CD4-positive, CD25-positive, alpha-beta regulatory T cell (primary cell): ENCODE measurements around the gene TPST2. TPM values are rescaled to one million over a fixed set of nuclear protein-coding genes. Genes with fewer than 3 reads are reported as not detected.

ENCODE experiments used
- ATAC-seq, 2 donors: fragments of 150-1000 bp; cut with Tn5 transposase; one replicate each; pipeline ENCODE4 v1.10.0; 2021; ENCODE audit warnings: low read depth in 2 of 2, moderate number of reproducible peaks in 2 of 2, moderate library complexity in 1 of 2
- DNase-seq, 3 donors: peaks; one replicate each; pipeline versions ENCODE4 v3.0.0 to v3.0.0-alpha.2; 2012 to 2022; ENCODE audit warnings: mixed read lengths in 1 of 3
- H3K27ac ChIP-seq: one replicate; pipeline ENCODE4 v1.7.0; 2013; ENCODE audit warnings: mild to moderate bottlenecking, low read length; ENCODE audit not compliant: insufficient read depth, poor library complexity, severe bottlenecking
- H3K27me3 ChIP-seq: one replicate; pipeline ENCODE4 v1.7.0; 2013; ENCODE audit warnings: low read length; ENCODE audit not compliant: control insufficient read depth, insufficient read depth
- H3K36me3 ChIP-seq: one replicate; pipeline ENCODE4 v1.7.0; 2013; ENCODE audit warnings: mild to moderate bottlenecking, low read length, moderate library complexity; ENCODE audit not compliant: control insufficient read depth, insufficient read depth
- H3K4me1 ChIP-seq: 2 replicates; pipeline ENCODE4 v1.7.0; 2013; ENCODE audit warnings: mild to moderate bottlenecking, low read length; ENCODE audit not compliant: insufficient read depth, control insufficient read depth, poor library complexity, severe bottlenecking
- H3K4me3 ChIP-seq: one replicate; pipeline ENCODE4 v1.7.0; 2013; ENCODE audit warnings: low read depth, mild to moderate bottlenecking, low read length, moderate library complexity
- H3K9me3 ChIP-seq, 2 experiments: 1 replicate in 1 of 2; 2 replicates in 1 of 2; pipeline ENCODE4 v1.7.0; 2013; ENCODE audit warnings: low read length in 2 of 2, mild to moderate bottlenecking in 1 of 2, moderate library complexity in 1 of 2; ENCODE audit not compliant: control insufficient read depth in 2 of 2
- H3K27ac Mint-ChIP-seq, 3 donors: one replicate each; pipeline ENCODE4 v1.8.0; 2020 to 2022; ENCODE audit warnings: mild to moderate bottlenecking in 3 of 3, mixed read lengths in 3 of 3, moderate library complexity in 2 of 3
- H3K27me3 Mint-ChIP-seq: one replicate; pipeline ENCODE4 v1.8.0; 2022; ENCODE audit warnings: mild to moderate bottlenecking, mixed read lengths
- H3K36me3 Mint-ChIP-seq: one replicate; pipeline ENCODE4 v1.8.0; 2020; ENCODE audit warnings: mixed read lengths
- H3K4me1 Mint-ChIP-seq, 4 donors: one replicate each; pipeline ENCODE4 v1.8.0; 2020 to 2022; ENCODE audit warnings: mixed read lengths in 4 of 4, mild to moderate bottlenecking in 1 of 4
- H3K4me3 Mint-ChIP-seq, 4 donors: one replicate each; pipeline ENCODE4 v1.8.0; 2020 to 2022; ENCODE audit warnings: mild to moderate bottlenecking in 4 of 4, mixed read lengths in 4 of 4, moderate library complexity in 3 of 4
- H3K9me3 Mint-ChIP-seq, 7 donors: one replicate each; pipeline ENCODE4 v1.8.0; 2020 to 2022; ENCODE audit warnings: mixed read lengths in 7 of 7, mild to moderate bottlenecking in 3 of 7, moderate library complexity in 2 of 7
- polyA plus RNA-seq, 4 donors: library from polyadenylated mRNA; unstranded; fragments of 300-500 nt; fragmentation: Illumina TruSeq; gene quantifications; one replicate each; pipeline ENCODE4 v1.2.3, GENCODE V29; 2021
- total RNA-seq: library from RNA; stranded (reverse); gene quantifications from one replicate; pipeline ENCODE4 v1.2.3, GENCODE V29; 2022

Gene TPST2
- total and polyA plus RNA-seq, 5 donors from 2014 or later, result 36.0 to 64.6 (median 55.0) TPM

DNA sequence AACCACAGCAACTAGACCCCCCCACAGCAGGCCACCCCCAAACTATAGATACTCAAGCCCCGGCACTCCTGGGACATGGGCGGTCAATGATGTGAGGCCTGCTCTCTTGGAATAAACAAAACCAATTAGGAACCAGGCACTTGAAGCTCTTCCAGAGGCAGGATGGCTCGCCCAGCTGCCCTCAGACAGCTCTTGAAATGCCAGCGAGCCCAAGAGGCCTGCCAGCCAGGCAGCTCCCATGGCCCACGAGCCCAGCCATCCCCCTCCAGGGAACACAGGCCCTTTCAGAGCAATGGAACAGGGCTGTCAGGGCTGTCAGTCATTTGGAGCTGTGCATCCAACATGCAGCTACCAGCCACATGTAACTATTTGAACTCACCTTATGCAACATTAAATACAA, 43.6 kb downstream of the TPST2 start:
- H3K4me3 ChIP-seq, result no peak overlapping the region
- no peaks in the 10 kb centered on the region for H3K27me3 Mint-ChIP-seq
- peak overlapping the region in 2 of 3 donors; percentile 86 to 88 for H3K27ac Mint-ChIP-seq
- no peak for DNase-seq
- no peak overlapping the region for H3K4me3 Mint-ChIP-seq
- no peaks in the 10 kb centered on the region for H3K9me3 ChIP-seq
- no peaks in the 10 kb centered on the region for H3K9me3 Mint-ChIP-seq
- peaks cover 3% of the 10 kb centered on the region for H3K4me1 ChIP-seq
- peaks cover 8% of the 10 kb centered on the region for H3K36me3 Mint-ChIP-seq
- H3K36me3 ChIP-seq, result peaks cover 7% of the 10 kb centered on the region
- H3K27ac ChIP-seq, result no peak overlapping the region
- H3K27me3 ChIP-seq, result no peaks in the 10 kb centered on the region
- ATAC-seq, result no peak
- H3K4me1 Mint-ChIP-seq, result peaks cover 0 to 34% (median 11%) of the 10 kb centered on the region in 4 donors

DNA sequence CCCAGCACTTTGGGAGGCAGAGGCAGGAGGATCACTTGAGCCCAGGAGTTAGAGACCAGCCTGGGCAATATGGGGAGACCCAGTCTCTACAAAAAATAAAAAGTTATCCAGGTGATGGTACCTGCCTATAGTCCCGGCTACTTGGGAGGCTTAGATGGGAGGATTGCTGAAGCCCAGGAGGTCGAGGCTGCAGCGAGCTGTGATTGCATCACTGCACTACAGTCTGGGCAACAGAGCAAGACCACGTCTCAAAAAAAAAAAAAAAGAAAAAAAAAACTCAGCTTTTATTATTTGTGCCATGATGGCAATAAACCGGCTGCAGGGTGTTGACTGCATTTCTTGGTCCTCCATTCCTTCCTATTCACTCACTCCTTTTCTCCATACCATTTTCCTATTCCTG, 44.1 kb downstream of the TPST2 start:
- DNase-seq (no peak), ATAC-seq (no peak)
- Mint-ChIP-seq H3K36me3 (peaks cover 8% of the 10 kb centered on the region), H3K4me1 (peaks cover 0 to 33% (median 11%) of the 10 kb centered on the region in 4 donors), H3K27me3 (no peaks in the 10 kb centered on the region), H3K9me3 (no peaks in the 10 kb centered on the region), H3K27ac (no peak overlapping the region), H3K4me3 (no peak overlapping the region)
- Histone ChIP-seq H3K4me1 (peaks cover 3% of the 10 kb centered on the region), H3K9me3 (no peaks in the 10 kb centered on the region), H3K27me3 (no peaks in the 10 kb centered on the region), H3K4me3 (no peak overlapping the region), H3K27ac (no peak overlapping the region), H3K36me3 (peaks cover 10% of the 10 kb centered on the region)

- H3K9me3 Mint-ChIP-seq, result no peaks in the 10 kb centered on the region
- Histone ChIP-seq H3K4me1 (peaks cover 3% of the 10 kb centered on the region), H3K36me3 (peaks cover 14% of the 10 kb centered on the region), H3K27ac (no peak overlapping the region), H3K27me3 (no peaks in the 10 kb centered on the region), H3K9me3 (no peaks in the 10 kb centered on the region), H3K4me3 (no peak overlapping the region)
- H3K27me3 Mint-ChIP-seq, result no peaks in the 10 kb centered on the region
- ATAC-seq (no peak), DNase-seq (no peak)
- H3K27ac Mint-ChIP-seq, result no peak overlapping the region
- H3K4me3 Mint-ChIP-seq, result no peak overlapping the region
- peaks cover 12% of the 10 kb centered on the region for H3K36me3 Mint-ChIP-seq
- H3K4me1 Mint-ChIP-seq, result peaks cover 0 to 33% (median 11%) of the 10 kb centered on the region in 4 donors
These were observed 44.5 kb downstream of the TPST2 start for GRCh38 chr22:26545385-26545784.

GRCh38 chr22:26544489-26544888, 45.4 kb downstream of the TPST2 start:
- H3K9me3 Mint-ChIP-seq, result no peaks in the 10 kb centered on the region
- DNase-seq (no peak), ATAC-seq (no peak)
- Histone ChIP-seq H3K4me1 (peaks cover 3% of the 10 kb centered on the region), H3K36me3 (peaks cover 21% of the 10 kb centered on the region), H3K27ac (no peak overlapping the region), H3K27me3 (no peaks in the 10 kb centered on the region), H3K4me3 (no peak overlapping the region), H3K9me3 (no peaks in the 10 kb centered on the region)
- H3K36me3 Mint-ChIP-seq, result peaks cover 11% of the 10 kb centered on the region
- H3K27ac Mint-ChIP-seq, result peak overlapping the region in 2 of 3 donors; percentile 25 to 41
- no peaks in the 10 kb centered on the region for H3K27me3 Mint-ChIP-seq
- no peak overlapping the region for H3K4me3 Mint-ChIP-seq
- H3K4me1 Mint-ChIP-seq, result peaks cover 0 to 30% (median 10%) of the 10 kb centered on the region in 4 donors

- Mint-ChIP-seq H3K27ac (no peak overlapping the region), H3K4me1 (peaks cover 0 to 23% (median 10%) of the 10 kb centered on the region in 4 donors), H3K4me3 (no peak overlapping the region), H3K9me3 (no peaks in the 10 kb centered on the region), H3K36me3 (peaks cover 21% of the 10 kb centered on the region), H3K27me3 (no peaks in the 10 kb centered on the region)
- Histone ChIP-seq H3K4me1 (peaks cover 3% of the 10 kb centered on the region), H3K9me3 (no peaks in the 10 kb centered on the region), H3K27me3 (no peaks in the 10 kb centered on the region), H3K27ac (no peak overlapping the region), H3K36me3 (peaks cover 29% of the 10 kb centered on the region), H3K4me3 (no peak overlapping the region)
- DNase-seq (peak in 1 of 3 donors; percentile 33), ATAC-seq (peak in 1 of 2 donors; percentile 24)
These were observed 47.1 kb downstream of the TPST2 start for GRCh38 chr22:26542831-26543230.

DNA sequence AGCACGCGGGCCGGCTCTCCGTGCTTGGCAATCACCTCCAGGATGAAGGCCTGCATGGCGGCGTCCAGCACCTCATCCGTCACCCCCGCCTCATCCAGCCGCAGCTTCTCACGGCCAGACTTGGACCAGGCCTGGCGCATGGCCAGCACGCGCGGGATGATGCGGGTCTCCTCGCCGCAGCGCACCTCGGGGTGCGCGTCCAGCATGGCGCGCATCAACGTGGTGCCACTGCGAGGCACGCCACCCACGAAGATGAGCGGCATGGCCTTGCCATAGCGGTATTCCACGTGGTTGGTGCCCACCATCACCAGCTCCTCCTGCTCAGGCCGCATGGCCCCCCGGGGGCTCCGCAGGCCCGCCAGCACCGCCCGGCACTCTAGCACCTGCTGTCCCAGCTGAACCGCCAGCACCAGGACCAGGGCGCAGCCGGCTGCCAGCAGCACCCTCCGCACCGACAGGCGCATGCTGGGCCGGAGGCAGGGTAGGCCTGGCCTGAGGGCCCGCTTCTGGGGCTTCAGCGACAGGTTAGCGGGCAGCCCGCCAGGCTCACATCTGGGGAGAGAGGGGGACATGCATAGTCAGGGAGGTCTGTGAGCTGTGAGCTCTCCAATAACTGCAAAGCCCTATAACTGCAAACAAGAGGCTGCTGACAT, 48.6 kb downstream of the TPST2 start:
- peaks cover 38% of the 10 kb centered on the region for H3K36me3 ChIP-seq
- no peaks in the 10 kb centered on the region for H3K27me3 Mint-ChIP-seq
- peaks cover 0 to 12% (median 3%) of the 10 kb centered on the region in 4 donors for H3K4me1 Mint-ChIP-seq
- no peak overlapping the region for H3K4me3 ChIP-seq
- ATAC-seq (no peak), DNase-seq (no peak)
- peaks cover 3% of the 10 kb centered on the region for H3K4me1 ChIP-seq
- H3K9me3 ChIP-seq, result no peaks in the 10 kb centered on the region
- no peaks in the 10 kb centered on the region for H3K27me3 ChIP-seq
- H3K4me3 Mint-ChIP-seq, result no peak overlapping the region
- peaks cover 27% of the 10 kb centered on the region for H3K36me3 Mint-ChIP-seq
- H3K27ac ChIP-seq, result no peak overlapping the region
- no peak overlapping the region for H3K27ac Mint-ChIP-seq
- H3K9me3 Mint-ChIP-seq, result no peaks in the 10 kb centered on the region

DNA sequence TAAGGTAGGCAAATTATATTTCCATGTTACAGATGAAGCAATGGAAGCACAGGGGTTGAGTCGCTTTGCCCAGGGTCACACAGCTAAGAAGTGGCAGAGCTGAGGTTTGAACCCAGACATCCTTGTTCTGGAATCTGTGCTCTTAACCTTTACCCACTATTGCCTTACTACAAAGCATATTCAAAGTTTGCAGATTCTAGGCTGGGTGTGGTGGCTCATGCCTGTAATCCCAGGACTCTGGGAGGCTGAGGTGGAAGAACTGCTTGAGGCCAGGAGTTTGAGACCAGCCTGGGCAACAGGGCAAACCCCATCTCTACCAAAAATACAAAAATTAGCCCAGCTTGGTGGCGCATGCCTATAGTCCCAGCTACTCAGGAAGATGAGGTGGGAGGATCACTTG, 49.8 kb downstream of the TPST2 start:
- Histone ChIP-seq H3K27me3 (no peaks in the 10 kb centered on the region), H3K27ac (no peak overlapping the region), H3K4me1 (peaks cover 3% of the 10 kb centered on the region), H3K9me3 (no peaks in the 10 kb centered on the region), H3K36me3 (peaks cover 44% of the 10 kb centered on the region), H3K4me3 (no peak overlapping the region)
- ATAC-seq (no peak), DNase-seq (no peak)
- H3K4me3 Mint-ChIP-seq, result no peak overlapping the region
- H3K27me3 Mint-ChIP-seq, result no peaks in the 10 kb centered on the region
- H3K4me1 Mint-ChIP-seq, result peaks cover 0 to 20% (median 7%) of the 10 kb centered on the region in 4 donors
- no peak overlapping the region for H3K27ac Mint-ChIP-seq
- peaks cover 30% of the 10 kb centered on the region for H3K36me3 Mint-ChIP-seq
- H3K9me3 Mint-ChIP-seq, result no peaks in the 10 kb centered on the region

DNA sequence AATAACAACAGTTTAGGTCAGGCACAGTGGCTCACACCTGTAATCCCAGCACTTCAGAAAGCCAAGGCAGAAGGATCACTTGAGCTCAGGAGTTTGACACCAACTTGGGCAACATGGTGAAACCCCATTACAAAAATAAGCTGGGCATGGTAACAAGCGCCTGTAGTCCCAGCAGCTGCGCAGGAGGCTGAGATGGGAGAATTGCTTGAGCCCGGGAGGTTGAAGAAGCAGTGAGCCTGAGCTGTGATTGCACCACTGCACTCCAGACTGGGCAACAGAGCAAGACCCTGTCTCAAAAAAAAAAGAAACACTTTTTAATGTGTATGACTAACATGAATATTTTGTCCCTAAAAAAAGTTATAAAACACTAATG, 53.2 kb downstream of the TPST2 start:
- Histone ChIP-seq H3K27ac (no peak overlapping the region), H3K27me3 (no peaks in the 10 kb centered on the region), H3K4me1 (peaks cover 2% of the 10 kb centered on the region), H3K36me3 (peaks cover 49% of the 10 kb centered on the region), H3K4me3 (no peak overlapping the region), H3K9me3 (no peaks in the 10 kb centered on the region)
- Mint-ChIP-seq H3K27ac (peak overlapping the region in 1 of 3 donors; percentile 56), H3K9me3 (no peaks in the 10 kb centered on the region), H3K4me3 (no peak overlapping the region), H3K4me1 (peaks cover 0 to 23% (median 6%) of the 10 kb centered on the region in 4 donors), H3K36me3 (peaks cover 35% of the 10 kb centered on the region), H3K27me3 (no peaks in the 10 kb centered on the region)
- DNase-seq (no peak), ATAC-seq (no peak)
